Measurements from ENCODE around the gene ELF3.

ELF3 gene

DNA sequence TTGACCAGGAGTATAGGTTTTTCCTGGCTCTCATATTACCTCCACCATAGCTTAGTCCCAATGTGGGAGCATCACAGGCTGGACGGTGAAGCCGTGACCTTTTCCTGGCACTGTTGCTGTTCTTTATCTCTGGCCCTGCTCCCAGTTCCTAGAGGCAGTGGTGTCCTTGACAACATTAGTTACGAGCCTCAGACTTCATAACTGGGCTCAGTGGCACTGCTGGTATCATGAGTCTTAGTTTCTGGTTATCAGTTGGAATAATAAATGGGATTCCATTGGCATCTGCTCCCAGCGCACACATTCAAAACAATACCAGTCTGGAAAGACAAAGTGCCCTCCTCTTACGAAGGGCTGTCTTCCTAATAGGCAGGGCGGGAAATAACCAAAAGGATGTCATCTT is 20.0 kb upstream of the ELF3 start:
- Histone ChIP-seq H3K36me3 (ENCODE audit: control insufficient read depth, low read length) (peaks cover 23% of the 10 kb centered on the region), H3K4me3 (ENCODE audit: low read length) (no peak overlapping the region), H3K9me2 (replicated peaks; ENCODE audit: control insufficient read depth, low read length) (no peaks in the 10 kb centered on the region), H3K9me3 (ENCODE audit: control insufficient read depth, insufficient read depth, low read length) (no peaks in the 10 kb centered on the region), H3F3A (ENCODE audit: control insufficient read depth, insufficient read depth) (no peaks in the 10 kb centered on the region), H3K27me3 (ENCODE audit: control insufficient read depth, low read length) (no peaks in the 10 kb centered on the region), H3K79me2 (ENCODE audit: control insufficient read depth, low read length) (peaks cover 6% of the 10 kb centered on the region; the same call in 1 of the 2 replicates), H3K4me2 (ENCODE audit: low read length) (no peak overlapping the region), H4K20me1 (ENCODE audit: control insufficient read depth, insufficient read depth, low read depth, low read length) (no peaks in the 10 kb centered on the region), H3K4me1 (ENCODE audit: control insufficient read depth, low read length) (no peaks in the 10 kb centered on the region), H3K27ac (ENCODE audit: low read depth, low read length) (no peak overlapping the region)
- TF ChIP-seq, protein P1, sequence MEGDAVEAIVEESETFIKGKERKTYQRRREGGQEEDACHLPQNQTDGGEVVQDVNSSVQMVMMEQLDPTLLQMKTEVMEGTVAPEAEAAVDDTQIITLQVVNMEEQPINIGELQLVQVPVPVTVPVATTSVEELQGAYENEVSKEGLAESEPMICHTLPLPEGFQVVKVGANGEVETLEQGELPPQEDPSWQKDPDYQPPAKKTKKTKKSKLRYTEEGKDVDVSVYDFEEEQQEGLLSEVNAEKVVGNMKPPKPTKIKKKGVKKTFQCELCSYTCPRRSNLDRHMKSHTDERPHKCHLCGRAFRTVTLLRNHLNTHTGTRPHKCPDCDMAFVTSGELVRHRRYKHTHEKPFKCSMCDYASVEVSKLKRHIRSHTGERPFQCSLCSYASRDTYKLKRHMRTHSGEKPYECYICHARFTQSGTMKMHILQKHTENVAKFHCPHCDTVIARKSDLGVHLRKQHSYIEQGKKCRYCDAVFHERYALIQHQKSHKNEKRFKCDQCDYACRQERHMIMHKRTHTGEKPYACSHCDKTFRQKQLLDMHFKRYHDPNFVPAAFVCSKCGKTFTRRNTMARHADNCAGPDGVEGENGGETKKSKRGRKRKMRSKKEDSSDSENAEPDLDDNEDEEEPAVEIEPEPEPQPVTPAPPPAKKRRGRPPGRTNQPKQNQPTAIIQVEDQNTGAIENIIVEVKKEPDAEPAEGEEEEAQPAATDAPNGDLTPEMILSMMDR (IDR thresholded peaks at IDR 0.05; ENCODE audit: low read depth, low read length, poor library complexity, severe bottlenecking): no peak
- TF ChIP-seq EZH2phosphoT487 (IDR thresholded peaks at IDR 0.05; ENCODE audit: borderline replicate concordance, low read length): no peak

- H3F3A ChIP-seq (ENCODE audit: control insufficient read depth, insufficient read depth): no peaks in the 10 kb centered on the region
- H3K27me3 ChIP-seq (ENCODE audit: control insufficient read depth, low read length): no peaks in the 10 kb centered on the region
- no peak overlapping the region for H3K4me2 ChIP-seq (ENCODE audit: low read length)
- H3K4me3 ChIP-seq (ENCODE audit: low read length): no peak overlapping the region
- no peak overlapping the region for H3K27ac ChIP-seq (ENCODE audit: low read depth, low read length)
- TF ChIP-seq EZH2phosphoT487 (IDR thresholded peaks at IDR 0.05; ENCODE audit: borderline replicate concordance, low read length): no peak
- TF ChIP-seq, protein P1 (IDR thresholded peaks at IDR 0.05; ENCODE audit: low read depth, low read length, poor library complexity, severe bottlenecking): peak; percentile 85
- H3K9me2 ChIP-seq (replicated peaks; ENCODE audit: control insufficient read depth, low read length): no peaks in the 10 kb centered on the region
- peaks cover 32% of the 10 kb centered on the region for H3K36me3 ChIP-seq (ENCODE audit: control insufficient read depth, low read length)
- H4K20me1 ChIP-seq (ENCODE audit: control insufficient read depth, insufficient read depth, low read depth, low read length): no peaks in the 10 kb centered on the region
- no peaks in the 10 kb centered on the region for H3K9me3 ChIP-seq (ENCODE audit: control insufficient read depth, insufficient read depth, low read length)
- H3K79me2 ChIP-seq (ENCODE audit: control insufficient read depth, low read length): no peaks in the 10 kb centered on the region
- H3K4me1 ChIP-seq (ENCODE audit: control insufficient read depth, low read length): peaks cover 6% of the 10 kb centered on the region
Measured at GRCh38 chr1:201999625-202000238, 10.7 kb upstream of the ELF3 start.

GRCh38 chr1:202002507-202002906 is 7.9 kb upstream of the ELF3 start:
- H3K36me3 ChIP-seq (ENCODE audit: control insufficient read depth, low read length): peaks cover 34% of the 10 kb centered on the region
- no peaks in the 10 kb centered on the region for H3K27me3 ChIP-seq (ENCODE audit: control insufficient read depth, low read length)
- no peaks in the 10 kb centered on the region for H3K9me3 ChIP-seq (ENCODE audit: control insufficient read depth, insufficient read depth, low read length)
- no peaks in the 10 kb centered on the region for H3K79me2 ChIP-seq (ENCODE audit: control insufficient read depth, low read length)
- H3F3A ChIP-seq (ENCODE audit: control insufficient read depth, insufficient read depth): no peaks in the 10 kb centered on the region
- H3K4me1 ChIP-seq (ENCODE audit: control insufficient read depth, low read length): peaks cover 6% of the 10 kb centered on the region
- no peaks in the 10 kb centered on the region for H3K9me2 ChIP-seq (replicated peaks; ENCODE audit: control insufficient read depth, low read length)
- H4K20me1 ChIP-seq (ENCODE audit: control insufficient read depth, insufficient read depth, low read depth, low read length): no peaks in the 10 kb centered on the region
- H3K4me2 ChIP-seq (ENCODE audit: low read length): no peak overlapping the region
- H3K27ac ChIP-seq (ENCODE audit: low read depth, low read length): no peak overlapping the region
- TF ChIP-seq, protein P1 (IDR thresholded peaks at IDR 0.05; ENCODE audit: low read depth, low read length, poor library complexity, severe bottlenecking): no peak
- no peak for TF ChIP-seq EZH2phosphoT487 (IDR thresholded peaks at IDR 0.05; ENCODE audit: borderline replicate concordance, low read length)
- no peak overlapping the region for H3K4me3 ChIP-seq (ENCODE audit: low read length)
